VCaP (cell line): ENCODE data around the gene RNF208.

Source experiments
- H3K27ac ChIP-seq: fragments of 450-650 bp; 2 replicates; pipeline ENCODE4 v1.5.1; 2017
- TF ChIP-seq, protein P1 (sequence below): fragments of 450-650 bp; conservative IDR thresholded peaks from 2 replicates; pipeline ENCODE4 v1.5.1; 2017; ENCODE audit warnings: mild to moderate bottlenecking, moderate library complexity

RNF208 gene

GRCh38 chr9:137214620-137215019 lies 7.4 kb downstream of the RNF208 start:
- TF ChIP-seq, protein P1, sequence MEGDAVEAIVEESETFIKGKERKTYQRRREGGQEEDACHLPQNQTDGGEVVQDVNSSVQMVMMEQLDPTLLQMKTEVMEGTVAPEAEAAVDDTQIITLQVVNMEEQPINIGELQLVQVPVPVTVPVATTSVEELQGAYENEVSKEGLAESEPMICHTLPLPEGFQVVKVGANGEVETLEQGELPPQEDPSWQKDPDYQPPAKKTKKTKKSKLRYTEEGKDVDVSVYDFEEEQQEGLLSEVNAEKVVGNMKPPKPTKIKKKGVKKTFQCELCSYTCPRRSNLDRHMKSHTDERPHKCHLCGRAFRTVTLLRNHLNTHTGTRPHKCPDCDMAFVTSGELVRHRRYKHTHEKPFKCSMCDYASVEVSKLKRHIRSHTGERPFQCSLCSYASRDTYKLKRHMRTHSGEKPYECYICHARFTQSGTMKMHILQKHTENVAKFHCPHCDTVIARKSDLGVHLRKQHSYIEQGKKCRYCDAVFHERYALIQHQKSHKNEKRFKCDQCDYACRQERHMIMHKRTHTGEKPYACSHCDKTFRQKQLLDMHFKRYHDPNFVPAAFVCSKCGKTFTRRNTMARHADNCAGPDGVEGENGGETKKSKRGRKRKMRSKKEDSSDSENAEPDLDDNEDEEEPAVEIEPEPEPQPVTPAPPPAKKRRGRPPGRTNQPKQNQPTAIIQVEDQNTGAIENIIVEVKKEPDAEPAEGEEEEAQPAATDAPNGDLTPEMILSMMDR, result no peak
- no peak overlapping the region for H3K27ac ChIP-seq

GRCh38 chr9:137213160-137214060 lies 8.6 kb downstream of the RNF208 start:
- TF ChIP-seq, protein P1, result peak; percentile 30
- no peak overlapping the region for H3K27ac ChIP-seq

- TF ChIP-seq, protein P1, result no peak
- no peak overlapping the region for H3K27ac ChIP-seq
Measured at GRCh38 chr9:137212520-137212919, 9.5 kb downstream of the RNF208 start.

GRCh38 chr9:137211532-137211931 lies 10.5 kb downstream of the RNF208 start:
- no peak overlapping the region for H3K27ac ChIP-seq
- TF ChIP-seq, protein P1, result no peak

DNA sequence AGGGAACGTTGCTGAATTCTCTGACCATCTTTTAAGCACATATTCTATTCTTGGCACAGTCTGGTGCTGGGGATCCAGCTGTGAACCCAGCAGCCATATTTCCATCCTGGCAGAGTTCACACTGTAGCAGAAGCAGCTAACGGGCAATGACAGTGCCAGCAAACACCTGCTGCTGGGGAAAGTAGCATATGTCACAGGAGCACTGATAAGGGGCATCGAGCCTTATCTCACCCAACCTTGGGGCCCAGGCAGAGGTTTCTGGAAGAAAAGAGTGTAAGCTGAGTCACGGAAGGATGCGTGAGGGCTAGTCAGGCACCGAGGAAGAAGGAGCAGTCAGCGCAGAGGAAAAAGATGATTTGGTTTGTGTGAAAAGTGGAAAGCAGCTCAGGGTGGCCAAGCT lies 15.4 kb downstream of the RNF208 start:
- TF ChIP-seq, protein P1, result no peak

DNA sequence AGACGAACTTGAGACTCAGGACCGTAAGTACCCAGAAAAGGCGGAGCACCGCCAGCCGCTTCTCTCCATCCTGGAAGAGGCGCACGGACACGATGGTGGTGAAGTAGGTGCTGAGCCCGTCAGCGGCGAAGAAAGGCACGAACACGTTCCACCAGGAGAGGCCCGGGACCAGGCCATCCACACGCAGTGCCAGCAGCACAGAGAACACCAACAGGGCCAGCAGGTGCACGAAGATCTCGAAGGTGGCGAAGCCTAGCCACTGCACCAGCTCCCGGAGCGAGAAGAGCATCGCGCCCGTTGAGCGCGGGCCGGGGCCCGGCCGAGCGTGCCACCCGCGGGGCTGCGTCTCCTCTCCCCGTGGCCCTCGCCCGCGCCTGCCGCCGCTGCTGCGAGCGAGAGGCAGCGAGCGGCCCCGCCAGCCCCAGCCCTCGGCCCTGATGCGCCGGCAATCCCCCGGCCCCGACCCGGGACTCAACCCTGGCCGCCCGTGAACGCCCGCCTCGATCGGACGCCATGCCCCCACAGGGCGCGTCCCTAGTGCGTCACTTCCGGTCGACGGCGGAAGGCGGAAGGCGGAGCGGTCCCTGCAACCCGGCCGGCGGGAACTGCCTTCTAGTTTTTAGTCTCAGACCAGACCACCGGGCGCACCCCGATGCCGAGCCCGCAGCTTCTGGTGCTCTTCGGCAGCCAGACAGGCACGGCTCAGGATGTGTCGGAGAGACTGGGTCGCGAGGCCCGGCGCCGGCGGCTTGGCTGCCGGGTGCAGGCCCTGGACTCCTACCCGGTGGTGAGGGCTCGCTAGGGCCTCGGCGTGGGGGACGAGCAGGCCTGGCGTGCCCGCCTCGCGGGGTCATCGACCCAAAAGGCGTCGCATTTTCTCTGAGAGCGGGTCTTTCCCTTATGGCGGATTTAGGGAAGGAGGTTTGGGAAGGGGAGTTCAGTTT lies 16.6 kb downstream of the RNF208 start, which contains the start of the genes NDOR1 and TMEM203:
Gene NDOR1, plus strand, starts transcription at position 575 of the 944 bp plus-strand sequence. Its CDS starts 78 bp downstream, at position 653.
Gene TMEM203, minus strand, starts transcription at position 523 of the 944 bp plus-strand sequence. Its CDS starts 234 bp downstream, at position 289.
- H3K27ac ChIP-seq, result peak within 1 kb of the TSS; percentile 85
- TF ChIP-seq, protein P1, result no peak

More for the DNA sequence above, 15.4 kb downstream of the RNF208 start:
- H3K27ac ChIP-seq, result peak overlapping the region; percentile 85; the same call in 1 of the 2 replicates

- peak overlapping the region; percentile 85 for H3K27ac ChIP-seq
- TF ChIP-seq, protein P1, result no peak
Measured at GRCh38 chr9:137204731-137205125, 17.3 kb downstream of the RNF208 start.
